Eye (tissue), 1 donor: ENCODE results near the gene BCL2L2.

ENCODE experiments used
- DNase-seq: peaks from one replicate; pipeline ENCODE4 v3.0.0-alpha.2; 2015

The BCL2L2 gene

DNA sequence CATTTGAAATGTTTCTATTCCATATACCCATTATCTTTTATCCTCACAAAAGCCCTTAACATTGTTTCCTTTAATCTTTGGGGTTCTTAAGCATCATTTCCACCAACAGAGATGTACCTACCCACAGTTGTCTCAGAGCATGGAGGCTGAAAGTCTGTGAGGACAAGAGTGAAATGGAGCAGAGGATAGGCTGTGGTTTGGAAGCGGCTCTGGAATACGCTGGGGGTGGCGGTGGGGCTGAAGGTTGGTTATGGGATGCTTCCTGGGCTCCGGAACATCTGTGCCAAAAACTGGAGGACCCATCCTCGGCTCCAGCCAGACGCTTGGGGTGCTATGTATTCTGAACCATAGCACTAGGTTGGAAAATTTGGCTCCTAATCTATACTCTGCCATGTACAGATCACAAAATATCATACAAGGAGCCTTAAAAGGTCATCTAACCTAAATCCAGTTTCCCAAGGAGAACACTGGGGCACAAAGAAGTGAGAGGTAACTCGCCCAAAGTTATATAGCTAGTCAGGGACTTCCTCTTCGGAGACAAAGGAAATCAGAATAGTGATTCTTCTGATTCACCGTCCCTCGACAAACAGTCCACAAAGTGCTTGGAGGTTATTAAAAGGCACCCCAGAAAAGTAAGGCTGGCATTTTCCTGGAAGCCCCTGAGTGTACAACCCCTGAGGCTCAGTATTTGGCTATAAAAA lies 6.5 kb upstream of the BCL2L2 start:
- no peak for DNase-seq

DNA sequence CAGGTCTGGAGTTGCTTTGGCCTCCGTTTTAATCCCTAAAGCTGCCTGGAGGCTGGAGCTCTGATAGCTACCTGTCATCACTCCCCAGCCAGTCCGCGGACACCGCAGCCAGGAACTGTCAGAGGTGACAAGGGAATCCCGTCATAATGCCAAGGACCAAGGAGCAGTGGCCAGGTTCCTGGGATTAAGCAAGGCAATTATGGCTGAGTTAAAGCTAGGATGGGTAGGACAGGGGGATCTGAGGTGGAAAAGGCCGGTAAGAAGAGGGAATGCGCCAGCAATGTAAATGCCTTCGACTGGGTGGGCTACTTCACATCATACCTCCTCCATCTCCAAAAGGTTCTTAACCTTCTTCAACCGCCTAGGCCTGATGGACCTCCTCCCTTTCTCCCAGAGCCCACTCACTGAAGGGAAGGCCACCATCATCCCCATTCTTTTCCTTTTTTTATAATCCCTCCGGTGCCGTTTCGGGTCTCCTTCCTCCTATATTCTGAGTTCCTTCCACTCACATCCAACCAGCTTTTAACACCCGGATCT lies 5.9 kb upstream of the BCL2L2 start:
- DNase-seq, result no peak

DNA sequence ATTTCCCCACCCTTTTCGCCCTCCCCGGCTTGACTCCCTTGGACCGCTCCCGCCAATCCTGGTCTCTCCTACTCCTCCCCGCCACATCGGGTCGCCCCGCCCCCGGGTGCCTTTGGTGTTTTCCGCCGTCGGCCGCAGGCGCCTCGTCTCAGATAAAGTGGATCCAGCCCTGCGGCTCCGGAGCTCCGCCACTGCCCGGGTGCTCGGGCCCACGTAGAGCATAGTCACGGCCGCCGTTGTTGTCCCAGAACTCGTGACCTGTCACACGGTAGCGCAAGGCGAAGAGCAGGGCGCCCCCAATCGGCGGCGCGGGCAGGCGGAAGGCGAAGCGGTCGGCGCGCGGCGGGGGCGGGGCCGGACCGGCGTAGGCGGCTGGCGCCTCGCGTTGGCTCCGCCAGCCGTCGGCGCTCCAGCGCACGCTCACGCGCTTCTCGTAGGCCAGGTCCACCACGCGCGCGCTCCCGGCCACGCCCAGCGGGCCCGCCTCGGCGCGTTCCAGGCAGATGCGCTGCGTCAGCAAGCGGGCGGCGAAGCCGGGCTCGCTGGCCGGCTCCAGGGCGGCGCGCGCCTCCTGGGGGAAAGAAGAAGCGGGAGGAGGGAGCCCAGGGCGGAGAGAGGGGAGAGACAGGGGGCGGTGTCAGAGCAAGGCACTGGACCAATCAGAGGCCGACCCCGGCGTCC lies 5.2 kb upstream of the BCL2L2 start:
- DNase-seq, result peak; percentile 99

DNA sequence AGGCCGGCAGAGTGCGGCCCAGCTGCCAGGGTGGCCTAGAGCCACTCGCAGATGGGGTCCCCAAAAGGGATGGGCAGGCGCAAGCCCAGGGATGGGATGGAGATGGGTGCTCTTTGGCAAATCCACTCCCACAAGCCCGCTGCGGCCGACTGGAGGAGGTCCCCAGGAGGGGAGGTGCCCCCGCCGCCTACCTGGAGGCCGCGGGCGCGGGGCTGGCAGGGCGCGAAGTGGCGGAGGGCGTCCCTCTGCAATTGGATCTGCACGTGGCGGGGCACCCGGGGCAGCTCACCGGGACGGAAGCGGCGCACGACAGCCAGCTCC lies 4.7 kb upstream of the BCL2L2 start:
- DNase-seq, result no peak

- peak; percentile 85 for DNase-seq
Measured at GRCh38 chr14:23302290-23303225, 4.1 kb upstream of the BCL2L2 start, which contains the start of gene PPP1R3E. Gene PPP1R3E (minus strand): TSS chr14:23302859. CDS start chr14:23302576, 283 bp downstream.

DNA sequence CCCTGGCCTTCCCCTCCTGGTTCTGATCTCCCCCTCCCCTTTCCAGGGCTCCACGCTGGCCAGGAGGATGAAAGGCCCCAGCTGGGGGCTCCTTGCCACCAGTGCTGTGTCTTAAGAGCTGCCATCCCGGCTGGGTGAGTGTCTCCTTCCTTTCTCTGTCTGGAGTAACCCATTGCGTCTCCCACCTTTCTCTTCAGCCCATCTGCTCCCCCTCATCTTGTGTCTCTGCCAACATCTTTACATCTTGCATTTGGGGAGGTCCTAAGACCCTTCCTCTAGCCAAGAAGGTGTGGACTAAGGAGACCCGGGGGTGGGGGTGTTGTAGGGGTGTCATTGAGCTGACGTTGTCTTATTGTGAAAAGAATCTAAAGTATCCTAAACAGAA lies 505 bp downstream of the BCL2L2 start:
- DNase-seq, result no peak

DNA sequence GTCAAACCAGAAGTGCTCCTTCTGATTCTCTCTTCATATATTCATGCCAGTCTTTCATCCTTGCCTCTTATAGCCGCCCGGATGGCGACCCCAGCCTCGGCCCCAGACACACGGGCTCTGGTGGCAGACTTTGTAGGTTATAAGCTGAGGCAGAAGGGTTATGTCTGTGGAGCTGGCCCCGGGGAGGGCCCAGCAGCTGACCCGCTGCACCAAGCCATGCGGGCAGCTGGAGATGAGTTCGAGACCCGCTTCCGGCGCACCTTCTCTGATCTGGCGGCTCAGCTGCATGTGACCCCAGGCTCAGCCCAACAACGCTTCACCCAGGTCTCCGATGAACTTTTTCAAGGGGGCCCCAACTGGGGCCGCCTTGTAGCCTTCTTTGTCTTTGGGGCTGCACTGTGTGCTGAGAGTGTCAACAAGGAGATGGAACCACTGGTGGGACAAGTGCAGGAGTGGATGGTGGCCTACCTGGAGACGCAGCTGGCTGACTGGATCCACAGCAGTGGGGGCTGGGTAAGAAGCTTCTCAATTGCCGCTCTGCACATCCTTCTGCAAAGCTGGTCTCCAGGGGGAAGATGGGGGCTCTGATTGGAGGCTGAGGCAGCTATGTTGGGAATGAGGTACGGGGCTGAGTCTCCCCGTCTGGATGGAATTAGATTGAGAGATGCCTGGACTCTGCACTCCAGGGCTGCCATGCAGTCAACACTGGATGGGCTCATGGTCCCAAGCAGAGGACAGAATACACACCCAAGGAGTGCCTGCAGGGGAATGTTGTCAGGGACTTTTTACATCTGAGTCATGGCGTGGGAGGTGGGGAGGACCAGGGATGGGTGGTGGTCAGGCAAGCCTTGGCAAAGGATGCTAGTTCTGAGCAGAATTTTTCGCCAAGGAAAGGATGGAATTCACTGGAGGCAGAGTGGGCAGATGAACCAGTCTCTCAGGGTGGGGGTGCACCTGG lies 1.3 kb downstream of the BCL2L2 start:
- DNase-seq, result no peak

- DNase-seq, result no peak
Measured at GRCh38 chr14:23308721-23309445, 2.2 kb downstream of the BCL2L2 start.

GRCh38 chr14:23310546-23310945 lies 3.9 kb downstream of the BCL2L2 start:
- DNase-seq, result no peak

GRCh38 chr14:23316300-23316699 lies 9.7 kb downstream of the BCL2L2 start:
- DNase-seq, result no peak

DNA sequence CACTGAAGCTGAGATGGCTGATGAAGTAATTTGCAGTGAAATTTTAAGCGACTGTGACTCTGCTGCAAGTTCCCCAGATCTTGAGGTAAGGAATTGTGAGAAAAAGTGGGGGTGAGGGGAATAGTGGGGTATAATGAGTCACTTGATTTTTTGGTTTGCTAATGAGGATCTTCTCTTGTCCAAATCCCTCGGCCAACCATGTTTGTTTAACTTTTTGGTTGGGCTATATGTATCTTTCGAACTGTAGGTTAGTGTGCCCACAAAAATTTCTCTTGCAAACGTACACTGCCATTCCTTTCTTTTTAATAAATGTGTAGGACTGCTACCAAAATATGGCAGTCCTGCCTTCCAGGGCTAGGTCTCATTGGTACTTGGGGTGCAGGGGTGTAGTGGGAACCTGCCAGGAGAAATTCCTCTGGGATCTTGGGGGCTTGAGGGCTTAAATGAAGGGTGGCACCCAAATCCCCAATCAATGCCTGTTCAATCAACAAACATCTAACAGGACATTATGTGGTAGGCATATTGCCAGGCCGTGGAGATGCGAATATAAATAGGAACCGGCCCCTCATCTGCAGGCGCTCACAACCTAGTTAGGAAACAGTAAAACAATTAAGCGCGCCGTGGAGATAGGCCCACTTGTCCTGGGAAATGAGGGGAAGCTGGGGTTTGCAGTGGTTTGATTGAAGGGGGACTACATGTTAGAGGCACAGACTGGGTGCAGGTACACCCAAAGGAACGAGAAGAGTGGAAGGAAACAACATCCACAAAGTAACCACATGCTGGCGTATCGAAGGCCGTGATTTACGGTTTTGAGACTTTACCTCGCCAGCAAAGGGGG lies 13.3 kb downstream of the BCL2L2 start:
- DNase-seq, result no peak

GRCh38 chr14:23320584-23321571 lies 14.2 kb downstream of the BCL2L2 start, which contains the start of gene PABPN1:
Gene PABPN1 (plus strand): TSS chr14:23321457. CDS start chr14:23321470, 13 bp downstream.
- DNase-seq, result peak; percentile 100

DNA sequence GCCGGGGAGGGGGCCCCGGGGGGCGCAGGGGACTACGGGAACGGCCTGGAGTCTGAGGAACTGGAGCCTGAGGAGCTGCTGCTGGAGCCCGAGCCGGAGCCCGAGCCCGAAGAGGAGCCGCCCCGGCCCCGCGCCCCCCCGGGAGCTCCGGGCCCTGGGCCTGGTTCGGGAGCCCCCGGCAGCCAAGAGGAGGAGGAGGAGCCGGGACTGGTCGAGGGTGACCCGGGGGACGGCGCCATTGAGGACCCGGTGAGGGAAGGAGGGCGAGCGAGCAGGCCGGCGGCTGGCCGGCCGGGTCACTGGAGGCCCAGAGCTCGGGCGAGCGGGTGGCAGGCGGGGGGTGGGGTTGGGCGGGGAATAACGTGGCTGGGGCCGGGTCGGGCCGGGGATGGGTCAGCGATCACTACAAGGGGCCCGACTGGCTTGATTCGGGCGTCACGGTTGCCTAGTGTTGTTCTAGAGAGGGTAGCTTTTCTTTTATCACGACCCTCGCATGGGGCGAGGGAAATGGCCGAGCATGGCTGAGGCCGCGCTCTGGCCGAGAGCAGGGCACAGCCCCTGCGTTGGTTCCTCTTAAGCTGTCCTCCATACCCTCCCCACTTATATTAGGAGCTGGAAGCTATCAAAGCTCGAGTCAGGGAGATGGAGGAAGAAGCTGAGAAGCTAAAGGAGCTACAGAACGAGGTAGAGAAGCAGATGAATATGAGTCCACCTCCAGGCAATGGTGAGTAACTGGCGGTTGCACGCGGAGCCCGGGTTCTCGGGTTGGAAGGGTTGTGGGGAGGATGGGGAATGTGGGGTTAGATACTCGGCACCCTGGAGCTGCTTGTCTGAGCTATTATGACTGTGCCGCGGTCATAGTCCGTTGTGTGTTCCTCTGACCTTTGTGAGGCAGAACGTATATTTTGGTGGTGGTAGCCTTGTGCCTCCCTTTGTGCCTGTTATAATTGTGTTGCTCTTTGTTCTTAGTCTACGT lies 15.2 kb downstream of the BCL2L2 start:
- peak; percentile 80 for DNase-seq

- no peak for DNase-seq
Measured at GRCh38 chr14:23322568-23323517, 16.2 kb downstream of the BCL2L2 start.

DNA sequence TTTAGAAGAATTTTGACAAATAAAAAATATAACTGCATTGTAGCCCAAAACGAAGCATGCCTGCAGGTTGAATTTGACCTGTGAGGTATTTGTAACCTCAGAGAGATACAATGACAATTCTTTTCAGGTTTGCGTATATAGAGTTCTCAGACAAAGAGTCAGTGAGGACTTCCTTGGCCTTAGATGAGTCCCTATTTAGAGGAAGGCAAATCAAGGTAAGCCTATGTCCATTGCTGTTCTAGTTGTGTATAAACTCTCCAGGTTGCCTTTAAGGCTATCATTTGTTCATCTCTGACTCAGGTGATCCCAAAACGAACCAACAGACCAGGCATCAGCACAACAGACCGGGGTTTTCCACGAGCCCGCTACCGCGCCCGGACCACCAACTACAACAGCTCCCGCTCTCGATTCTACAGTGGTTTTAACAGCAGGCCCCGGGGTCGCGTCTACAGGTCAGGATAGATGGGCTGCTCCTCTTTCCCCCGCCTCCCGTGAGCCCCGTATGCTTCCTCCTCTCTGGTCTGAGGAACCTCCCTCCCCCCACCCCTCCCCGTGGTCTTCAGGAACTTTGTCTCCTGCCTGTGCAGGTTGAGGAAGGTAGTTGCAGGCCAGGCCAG lies 17.3 kb downstream of the BCL2L2 start:
- DNase-seq, result no peak

DNA sequence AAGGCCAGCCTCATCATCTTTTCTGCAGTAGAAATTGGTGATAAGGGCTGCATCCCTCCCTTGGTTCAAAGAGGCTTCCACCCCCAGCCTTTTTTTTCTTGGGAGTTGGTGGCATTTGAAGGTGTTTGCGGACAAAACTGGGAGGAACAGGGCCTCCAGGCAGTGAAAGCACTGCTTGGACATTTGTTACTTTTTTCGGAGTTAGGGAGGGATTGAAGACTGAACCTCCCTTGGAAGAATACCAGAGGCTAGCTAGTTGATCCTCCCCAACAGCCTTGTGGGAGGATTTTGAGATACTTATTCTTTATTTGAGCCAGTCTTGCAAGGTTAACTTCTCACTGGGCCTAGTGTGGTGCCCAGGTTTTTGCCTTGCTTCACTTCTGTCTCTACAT lies 17.8 kb downstream of the BCL2L2 start:
- DNase-seq, result no peak
